PC-9 (cell line): ENCODE data around the gene INPP5F.

Experiments
- EZH2 ChIP-seq: fragments of 200-600 bp; sonication (generic); IDR thresholded peaks from 2 replicates; pipeline ENCODE4 v1.8.0; 2017; ENCODE audit warnings: antibody characterized with exemption, low read depth
- TF ChIP-seq, protein P1 (sequence below): fragments of 200-600 bp; sonication (generic); conservative IDR thresholded peaks from 2 replicates; pipeline ENCODE4 v1.6.1; 2017; ENCODE audit warnings: mixed run types, antibody characterized with exemption, mild to moderate bottlenecking, moderate library complexity

DNA sequence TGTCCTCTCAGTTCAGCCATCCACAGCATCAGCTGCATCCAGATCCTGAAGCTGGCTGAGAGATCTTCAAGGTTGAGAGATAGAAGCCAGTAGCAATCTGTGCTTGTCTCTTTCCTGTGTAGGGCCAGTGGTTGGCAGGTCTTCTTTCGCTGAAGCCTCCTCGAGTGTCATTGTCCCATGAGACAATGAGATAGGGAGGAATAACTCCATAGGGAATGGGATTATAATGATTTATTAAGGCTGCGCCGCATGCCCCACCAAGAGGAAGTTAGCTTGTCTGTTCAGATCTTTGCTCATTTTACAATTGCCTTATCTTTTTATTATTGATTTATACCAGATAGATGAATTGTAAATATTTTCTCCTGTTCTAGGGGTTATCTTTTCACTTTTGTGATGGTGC is 85.3 kb downstream of the INPP5F start:
- TF ChIP-seq, protein P1, sequence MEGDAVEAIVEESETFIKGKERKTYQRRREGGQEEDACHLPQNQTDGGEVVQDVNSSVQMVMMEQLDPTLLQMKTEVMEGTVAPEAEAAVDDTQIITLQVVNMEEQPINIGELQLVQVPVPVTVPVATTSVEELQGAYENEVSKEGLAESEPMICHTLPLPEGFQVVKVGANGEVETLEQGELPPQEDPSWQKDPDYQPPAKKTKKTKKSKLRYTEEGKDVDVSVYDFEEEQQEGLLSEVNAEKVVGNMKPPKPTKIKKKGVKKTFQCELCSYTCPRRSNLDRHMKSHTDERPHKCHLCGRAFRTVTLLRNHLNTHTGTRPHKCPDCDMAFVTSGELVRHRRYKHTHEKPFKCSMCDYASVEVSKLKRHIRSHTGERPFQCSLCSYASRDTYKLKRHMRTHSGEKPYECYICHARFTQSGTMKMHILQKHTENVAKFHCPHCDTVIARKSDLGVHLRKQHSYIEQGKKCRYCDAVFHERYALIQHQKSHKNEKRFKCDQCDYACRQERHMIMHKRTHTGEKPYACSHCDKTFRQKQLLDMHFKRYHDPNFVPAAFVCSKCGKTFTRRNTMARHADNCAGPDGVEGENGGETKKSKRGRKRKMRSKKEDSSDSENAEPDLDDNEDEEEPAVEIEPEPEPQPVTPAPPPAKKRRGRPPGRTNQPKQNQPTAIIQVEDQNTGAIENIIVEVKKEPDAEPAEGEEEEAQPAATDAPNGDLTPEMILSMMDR = no peak
- no peak for TF ChIP-seq EZH2
